IPS-18a (cell line): ENCODE measurements around the gene MAB21L4.
"Not testable (repeated sequence)": the region's sequence is repeated elsewhere in the genome, so short reads cannot be mapped to it uniquely, and the experiment has no call there.

Experiments used
- H3K27ac ChIP-seq: one replicate; pipeline ENCODE4 v1.5.1; 2013; ENCODE audit warnings: low read length
- H3K27me3 ChIP-seq: one replicate; pipeline ENCODE4 v1.6.1; 2013; ENCODE audit warnings: mild to moderate bottlenecking, low read length; ENCODE audit not compliant: control insufficient read depth, insufficient read depth
- H3K36me3 ChIP-seq: one replicate; pipeline ENCODE4 v1.6.1; 2013; ENCODE audit warnings: low read depth, low read length; ENCODE audit not compliant: control insufficient read depth
- H3K4me1 ChIP-seq: one replicate; pipeline ENCODE4 v1.6.1; 2013; ENCODE audit warnings: low read depth, low read length; ENCODE audit not compliant: control insufficient read depth
- H3K4me3 ChIP-seq: one replicate; pipeline ENCODE4 v1.5.1; 2013; ENCODE audit warnings: low read length
- H3K9ac ChIP-seq: one replicate; pipeline ENCODE4 v1.6.1; 2013; ENCODE audit warnings: mild to moderate bottlenecking, low read length, moderate library complexity
- H3K9me3 ChIP-seq: one replicate; pipeline ENCODE4 v1.6.1; 2013; ENCODE audit warnings: low read depth, low read length; ENCODE audit not compliant: control insufficient read depth

MAB21L4 gene

DNA sequence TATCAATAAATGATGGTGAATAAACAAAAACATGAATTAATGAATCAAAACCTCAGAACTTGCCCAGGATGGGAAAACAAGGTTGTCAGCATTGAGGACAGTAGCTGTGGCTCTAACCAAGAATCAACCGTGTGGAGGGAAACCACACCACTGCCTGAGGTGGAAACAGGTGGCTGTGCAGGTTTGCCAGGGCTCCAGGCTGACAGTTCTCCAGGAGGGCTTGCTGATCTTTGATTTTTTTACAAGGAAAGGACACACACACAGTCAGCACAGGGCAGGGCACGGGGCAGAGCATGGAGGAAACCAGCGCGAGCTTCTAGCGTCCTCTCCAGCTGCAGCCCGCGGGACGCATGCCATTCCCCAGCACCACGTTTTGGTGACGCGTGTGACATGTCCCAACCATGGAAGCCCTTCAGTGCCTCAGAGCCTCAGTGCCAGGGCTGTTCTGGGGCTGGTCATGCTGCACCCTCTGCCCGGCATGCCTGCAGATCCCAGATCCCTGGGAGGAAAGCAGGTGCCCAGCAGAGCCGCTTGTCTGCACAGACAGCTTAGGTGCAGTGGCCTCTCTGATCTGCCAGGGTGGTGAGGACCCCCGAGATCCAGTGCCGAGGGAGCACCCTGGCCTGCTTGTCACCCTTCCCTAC lies 43.2 kb downstream of the MAB21L4 start:
- Histone ChIP-seq H3K36me3 (no peaks in the 10 kb centered on the region), H3K9me3 (no peaks in the 10 kb centered on the region), H3K4me1 (peaks cover 3% of the 10 kb centered on the region), H3K4me3 (no peak overlapping the region), H3K9ac (no peak overlapping the region), H3K27ac (no peak overlapping the region), H3K27me3 (no peaks in the 10 kb centered on the region)

DNA sequence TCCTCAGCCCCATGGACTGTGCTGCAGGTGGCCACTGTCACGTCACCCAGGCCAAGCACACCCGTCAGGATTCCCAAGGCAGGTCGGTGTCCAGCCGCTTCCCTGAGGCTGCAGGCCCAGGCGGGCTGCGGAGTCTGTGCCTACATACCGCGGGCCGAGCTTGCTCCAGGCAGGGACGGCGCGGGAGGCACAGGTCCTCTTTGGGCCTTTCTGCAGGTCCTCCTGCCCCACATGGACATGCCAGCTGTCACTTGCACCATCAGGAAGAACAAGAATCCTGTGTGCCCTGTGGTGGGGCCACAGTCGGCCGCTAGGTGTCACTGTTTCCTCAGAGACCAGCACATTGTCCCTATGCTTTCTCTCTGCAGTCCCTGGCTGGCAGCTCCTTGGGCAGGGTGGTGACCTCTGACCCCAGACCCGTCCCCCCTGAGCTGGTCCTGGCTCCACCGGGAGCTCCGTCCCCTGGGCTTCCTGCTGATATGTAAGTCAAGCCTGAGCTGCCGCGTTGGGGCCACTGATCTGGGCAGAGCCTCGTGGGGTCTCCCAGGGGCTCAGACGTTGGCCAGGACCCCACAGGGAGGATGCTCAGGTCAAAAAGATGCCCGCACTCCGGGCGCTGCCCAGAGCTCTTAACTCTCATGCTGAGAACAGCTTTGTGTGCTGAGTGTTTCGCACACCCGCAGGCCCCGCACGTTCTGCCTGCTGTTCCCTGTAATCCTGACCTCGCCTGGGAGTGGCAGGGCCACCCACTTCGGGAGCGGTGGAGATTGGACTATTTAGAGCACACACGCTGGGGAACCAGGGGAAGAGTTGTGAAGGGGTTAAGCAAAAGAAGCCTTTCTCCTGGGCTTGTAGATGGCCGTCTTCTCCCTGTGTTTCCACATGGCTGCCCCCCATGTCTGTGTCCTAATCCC lies 44.6 kb downstream of the MAB21L4 start:
- no peak overlapping the region for H3K4me3 ChIP-seq

DNA sequence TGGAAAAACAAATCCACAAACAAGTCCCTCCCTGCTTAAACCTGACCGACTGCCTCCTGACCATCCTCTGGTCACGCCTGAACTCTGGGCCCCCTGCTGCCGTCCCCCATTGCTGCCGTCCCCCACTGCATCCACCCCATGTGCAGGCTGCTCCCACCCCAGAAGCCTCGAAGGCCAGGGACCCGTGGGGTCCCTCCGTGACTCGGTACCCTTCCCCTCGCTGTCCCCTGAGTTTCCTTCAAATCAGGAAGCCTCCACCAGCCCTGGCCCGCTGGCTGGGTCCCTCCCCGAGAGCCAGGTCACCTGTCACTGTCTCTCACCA lies 45.2 kb downstream of the MAB21L4 start:
- H3K27me3 ChIP-seq, result no peaks in the 10 kb centered on the region
- no peaks in the 10 kb centered on the region for H3K9me3 ChIP-seq
- no peak overlapping the region for H3K4me3 ChIP-seq
- H3K4me1 ChIP-seq, result peaks cover 6% of the 10 kb centered on the region
- H3K9ac ChIP-seq, result no peak overlapping the region
- H3K36me3 ChIP-seq, result no peaks in the 10 kb centered on the region
- H3K27ac ChIP-seq, result no peak overlapping the region

More for the DNA sequence above, 44.6 kb downstream of the MAB21L4 start:
- Histone ChIP-seq H3K9ac (no peak overlapping the region), H3K27ac (no peak overlapping the region), H3K36me3 (no peaks in the 10 kb centered on the region), H3K9me3 (no peaks in the 10 kb centered on the region), H3K4me1 (peaks cover 6% of the 10 kb centered on the region), H3K27me3 (no peaks in the 10 kb centered on the region)

DNA sequence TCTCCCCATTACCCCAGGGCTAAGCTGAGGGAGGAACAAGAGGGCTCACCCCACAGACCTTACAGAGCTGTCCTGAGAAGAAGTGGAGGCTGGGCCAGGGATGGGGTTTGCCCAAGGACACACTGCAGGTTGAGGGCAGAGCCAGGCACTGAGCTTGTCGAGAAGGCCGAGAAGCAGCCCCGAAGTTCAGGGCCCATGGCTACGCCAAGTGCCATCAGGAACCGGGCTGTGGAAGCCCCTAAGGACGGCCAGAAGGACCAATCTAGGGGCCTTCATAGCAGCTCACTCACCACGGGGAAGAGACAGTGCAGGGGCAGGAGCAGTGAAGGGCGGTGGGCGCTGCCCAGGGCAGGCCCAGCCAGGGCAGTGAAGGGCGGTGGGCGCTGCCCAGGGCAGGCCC lies 45.9 kb downstream of the MAB21L4 start:
- no peak overlapping the region for H3K9ac ChIP-seq
- no peaks in the 10 kb centered on the region for H3K9me3 ChIP-seq
- no peak overlapping the region for H3K4me3 ChIP-seq
- no peaks in the 10 kb centered on the region for H3K36me3 ChIP-seq
- no peaks in the 10 kb centered on the region for H3K27me3 ChIP-seq
- H3K27ac ChIP-seq, result no peak overlapping the region
- peaks cover 6% of the 10 kb centered on the region for H3K4me1 ChIP-seq

DNA sequence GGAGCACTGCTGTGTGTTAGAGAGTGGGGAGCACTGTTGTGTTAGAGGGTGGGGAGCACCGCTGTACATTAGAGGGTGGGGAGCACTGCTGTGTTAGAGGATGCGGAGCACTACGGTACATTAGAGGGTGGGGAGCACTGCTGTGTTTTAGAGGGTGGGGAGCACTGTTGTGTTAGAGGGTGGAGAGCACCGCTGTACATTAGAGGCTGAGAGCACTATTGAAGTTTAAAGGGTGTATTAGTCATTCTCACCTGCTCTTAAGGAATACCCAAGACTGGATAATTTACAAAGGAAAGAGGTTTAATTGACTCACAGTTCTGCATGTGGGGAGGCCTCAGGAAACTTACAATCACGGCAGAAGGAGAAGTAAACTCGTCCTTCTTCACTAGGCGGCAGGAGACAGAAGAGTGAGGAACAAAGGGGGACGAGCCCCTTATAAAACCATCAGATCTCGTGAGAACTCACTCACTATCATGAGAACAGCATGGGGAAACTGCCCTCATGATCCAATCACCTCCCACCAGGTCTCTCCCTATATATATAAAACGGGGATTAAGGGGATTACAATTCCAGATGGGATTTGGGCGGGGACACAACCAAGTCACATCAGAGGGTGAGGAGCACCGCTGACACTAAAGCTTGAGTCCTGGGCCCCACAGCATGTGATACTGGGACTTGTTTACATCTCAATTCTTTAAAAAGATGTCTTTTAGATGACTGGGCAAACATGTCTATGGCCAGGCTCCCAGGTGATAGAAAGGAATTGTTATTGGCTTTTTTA lies 46.9 kb downstream of the MAB21L4 start:
- no peaks in the 10 kb centered on the region for H3K9me3 ChIP-seq
- peaks cover 11% of the 10 kb centered on the region for H3K4me1 ChIP-seq
- H3K9ac ChIP-seq, result no peak overlapping the region
- H3K27ac ChIP-seq, result no peak overlapping the region
- no peak overlapping the region for H3K4me3 ChIP-seq
- H3K36me3 ChIP-seq, result no peaks in the 10 kb centered on the region
- H3K27me3 ChIP-seq, result no peaks in the 10 kb centered on the region

DNA sequence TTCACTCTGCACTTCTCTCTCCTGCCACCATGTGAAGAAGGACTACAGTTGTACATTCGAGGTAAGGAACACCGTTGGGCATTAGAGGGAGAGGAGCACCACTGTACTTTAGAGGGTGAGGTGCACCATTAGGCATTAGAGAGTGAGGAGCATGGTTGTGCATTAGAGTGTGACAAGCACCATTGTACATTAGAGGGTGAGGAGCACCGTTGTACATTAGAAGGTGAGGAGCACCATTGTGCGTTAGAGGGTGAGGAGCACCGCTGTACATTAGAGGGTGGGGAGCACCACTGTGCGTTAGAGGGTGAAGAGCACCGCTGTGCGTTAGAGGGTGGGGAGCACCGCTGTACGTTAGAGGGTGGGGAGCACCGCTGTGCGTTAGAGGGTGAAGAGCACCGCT lies 48.1 kb downstream of the MAB21L4 start:
- no peak overlapping the region for H3K27ac ChIP-seq
- no peak overlapping the region for H3K9ac ChIP-seq
- H3K4me1 ChIP-seq, result peaks cover 19% of the 10 kb centered on the region
- no peaks in the 10 kb centered on the region for H3K9me3 ChIP-seq
- H3K27me3 ChIP-seq, result no peaks in the 10 kb centered on the region
- no peak overlapping the region for H3K4me3 ChIP-seq
- no peaks in the 10 kb centered on the region for H3K36me3 ChIP-seq

GRCh38 chr2:240846873-240847595 lies 48.9 kb downstream of the MAB21L4 start:
- H3K4me3 ChIP-seq, result no peak overlapping the region
- peaks cover 19% of the 10 kb centered on the region for H3K4me1 ChIP-seq
- H3K9me3 ChIP-seq, result no peaks in the 10 kb centered on the region
- no peak overlapping the region for H3K27ac ChIP-seq
- no peaks in the 10 kb centered on the region for H3K27me3 ChIP-seq
- no peaks in the 10 kb centered on the region for H3K36me3 ChIP-seq
- H3K9ac ChIP-seq, result no peak overlapping the region

DNA sequence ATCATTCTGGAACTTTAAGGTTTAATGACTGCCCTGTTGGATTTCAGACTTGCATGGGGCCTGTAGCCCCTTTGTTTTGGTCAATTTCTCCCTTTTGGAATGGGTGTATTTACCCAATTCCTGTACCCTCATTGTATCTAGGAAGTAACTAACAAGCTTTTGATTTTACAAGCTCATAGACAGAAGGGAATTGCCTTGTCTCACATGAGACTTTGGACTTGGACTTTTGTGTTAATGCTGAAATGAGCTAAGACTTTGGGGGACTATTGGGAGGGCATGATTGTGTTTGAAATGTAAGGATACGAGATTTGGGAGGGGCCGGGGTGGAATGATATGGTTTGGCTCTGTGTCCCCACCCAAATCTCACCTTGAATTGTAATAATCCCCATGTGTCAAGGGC lies 49.6 kb downstream of the MAB21L4 start:
- not testable (repeated sequence) for H3K4me3 ChIP-seq, H3K36me3 ChIP-seq, H3K9ac ChIP-seq, H3K9me3 ChIP-seq, H3K27me3 ChIP-seq, H3K27ac ChIP-seq
- H3K4me1 ChIP-seq, result peaks cover 16% of the 10 kb centered on the region

DNA sequence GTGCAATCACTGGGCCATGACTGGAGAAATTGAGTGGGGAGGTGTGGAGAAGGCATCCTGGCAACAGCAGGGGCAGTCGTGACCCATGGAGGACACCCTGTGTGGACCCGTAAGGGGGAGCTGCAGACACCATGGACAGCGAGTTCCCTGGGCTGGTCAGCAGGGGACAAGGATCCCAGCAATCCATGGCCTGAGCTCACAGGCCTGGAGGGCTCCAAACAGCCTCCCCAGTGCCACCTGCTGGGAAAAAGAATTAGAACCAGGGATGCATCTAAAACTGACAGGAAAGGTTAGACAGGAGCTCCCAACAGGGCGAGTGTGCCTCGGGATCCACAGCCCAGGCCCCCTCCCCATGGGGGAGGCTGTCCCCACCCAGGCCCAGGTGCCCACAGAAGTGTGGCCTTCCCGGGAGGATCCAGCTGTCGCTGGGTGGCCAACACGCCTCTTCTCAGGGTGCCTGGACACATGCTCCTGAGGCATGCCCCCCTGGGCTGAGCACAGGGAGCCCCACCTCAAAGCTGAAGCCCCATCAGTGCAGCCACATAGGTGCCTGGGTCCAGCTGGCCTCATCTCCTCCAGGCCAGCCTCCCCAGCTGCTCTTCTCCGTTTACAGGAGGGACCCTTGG lies 55.4 kb downstream of the MAB21L4 start:
- H3K27me3 ChIP-seq, result no peaks in the 10 kb centered on the region
- H3K36me3 ChIP-seq, result no peaks in the 10 kb centered on the region
- H3K27ac ChIP-seq, result no peak overlapping the region
- no peaks in the 10 kb centered on the region for H3K9me3 ChIP-seq
- peaks cover 13% of the 10 kb centered on the region for H3K4me1 ChIP-seq
- H3K9ac ChIP-seq, result no peak overlapping the region
- H3K4me3 ChIP-seq, result no peak overlapping the region

GRCh38 chr2:240839152-240840143 lies 56.5 kb downstream of the MAB21L4 start:
- Histone ChIP-seq H3K36me3 (no peaks in the 10 kb centered on the region), H3K27ac (no peak overlapping the region), H3K4me3 (no peak overlapping the region), H3K9ac (no peak overlapping the region), H3K9me3 (no peaks in the 10 kb centered on the region), H3K27me3 (no peaks in the 10 kb centered on the region), H3K4me1 (peaks cover 11% of the 10 kb centered on the region)
